HG03521 (cell line): Measurements from ENCODE around the gene TSFM.

ENCODE experiments used
- ATAC-seq: cut with Tn5 transposase; IDR thresholded peaks from one replicate; pipeline ENCODE4 v1.9.1; 2021; ENCODE audit warnings: mild to moderate bottlenecking, moderate library complexity; ENCODE audit not compliant: unreplicated experiment

The TSFM gene

GRCh38 chr12:57745485-57745881, 37.1 kb upstream of the TSFM start:
- no peak for ATAC-seq

- no peak for ATAC-seq
These were observed 36.6 kb upstream of the TSFM start for GRCh38 chr12:57746025-57746424.

GRCh38 chr12:57749061-57749460, 33.5 kb upstream of the TSFM start:
- ATAC-seq, result no peak

- ATAC-seq, result no peak
These were observed 31.8 kb upstream of the TSFM start for GRCh38 chr12:57750561-57751431.

GRCh38 chr12:57751432-57751787, 31.2 kb upstream of the TSFM start:
- no peak for ATAC-seq

- ATAC-seq, result peak; percentile 65
These were observed 30.6 kb upstream of the TSFM start, which contains the start of gene CDK4 for GRCh38 chr12:57751788-57752667. Gene CDK4 (minus strand): TSS chr12:57752310. CDS start chr12:57751717, 593 bp downstream.

- ATAC-seq, result no peak
These were observed 30.0 kb upstream of the TSFM start for GRCh38 chr12:57752668-57753000.

- ATAC-seq, result no peak
These were observed 28.7 kb upstream of the TSFM start for GRCh38 chr12:57753756-57754337.

- ATAC-seq, result peak; percentile 18
These were observed 28.0 kb upstream of the TSFM start, which contains the start of gene MARCHF9 for GRCh38 chr12:57754411-57755193. Gene MARCHF9 (plus strand): TSS chr12:57755103. CDS start chr12:57755529, 426 bp downstream.

GRCh38 chr12:57755194-57755453, 27.5 kb upstream of the TSFM start:
- ATAC-seq, result no peak

GRCh38 chr12:57755454-57756372, 26.9 kb upstream of the TSFM start:
- ATAC-seq, result no peak

GRCh38 chr12:57756406-57757341, 25.9 kb upstream of the TSFM start:
- ATAC-seq, result no peak

GRCh38 chr12:57757771-57758170, 24.8 kb upstream of the TSFM start:
- no peak for ATAC-seq

- ATAC-seq, result no peak
These were observed 23.8 kb upstream of the TSFM start for GRCh38 chr12:57758552-57759359.

GRCh38 chr12:57759360-57759980, 23.1 kb upstream of the TSFM start:
- ATAC-seq, result no peak

- ATAC-seq, result no peak
These were observed 22.1 kb upstream of the TSFM start for GRCh38 chr12:57760347-57760982.

GRCh38 chr12:57761391-57761998, 21.1 kb upstream of the TSFM start:
- ATAC-seq, result no peak
